Measurements from ENCODE around the gene MAP7. TPM values are rescaled to one million over a fixed set of nuclear protein-coding genes. Genes with fewer than 3 reads are reported as not detected.
A peak's percentile ranks its signal among the peaks of the same experiment; 100 is the strongest.

The MAP7 gene
- total RNA-seq, 6 donors from 2014 or later: 18.1 to 26.6 (median 24.2) TPM

- DNase-seq (no peak), ATAC-seq (ENCODE audit: low FRiP score in 2 of 2) (no peak)
- Histone ChIP-seq H3K4me1 (peaks cover 0 to 18% (median 6%) of the 10 kb centered on the region in 4 donors), H3K27ac (no peak overlapping the region), H3K4me3 (no peak overlapping the region), H3K9me3 (no peaks in the 10 kb centered on the region), H3K27me3 (no peaks in the 10 kb centered on the region), H3K36me3 (no peaks in the 10 kb centered on the region)
- WGBS, 2 donors: 92 to 98% methylated on average over 3 of the region's 3 CpGs
- TF ChIP-seq POLR2A (IDR thresholded peaks at IDR 0.05): no peak
- no peak for TF ChIP-seq POLR2AphosphoS5 (IDR thresholded peaks at IDR 0.05)
- TF ChIP-seq CTCF (IDR thresholded peaks at IDR 0.05): no peak
- no peak for TF ChIP-seq EP300 (IDR thresholded peaks at IDR 0.05)
These were observed 20.5 kb downstream of the MAP7 start for GRCh38 chr6:136529710-136530109.

GRCh38 chr6:136528477-136528876, 21.7 kb downstream of the MAP7 start:
- Histone ChIP-seq H3K4me1 (peaks cover 0 to 18% (median 6%) of the 10 kb centered on the region in 4 donors), H3K27ac (no peak overlapping the region), H3K36me3 (no peaks in the 10 kb centered on the region), H3K9me3 (no peaks in the 10 kb centered on the region), H3K27me3 (no peaks in the 10 kb centered on the region), H3K4me3 (no peak overlapping the region)
- DNase-seq (no peak), ATAC-seq (ENCODE audit: low FRiP score in 2 of 2) (no peak)
- 68 to 80% methylated on average over 1 of the region's 1 CpG for WGBS, 2 donors
- TF ChIP-seq POLR2A (IDR thresholded peaks at IDR 0.05) (no peak), CTCF (IDR thresholded peaks at IDR 0.05) (no peak)

GRCh38 chr6:136527831-136528230, 22.4 kb downstream of the MAP7 start:
- 70 to 72% methylated on average over 6 of the region's 6 CpGs for WGBS, 2 donors
- Histone ChIP-seq H3K4me3 (no peak overlapping the region), H3K9me3 (no peaks in the 10 kb centered on the region), H3K27me3 (no peaks in the 10 kb centered on the region), H3K27ac (no peak overlapping the region), H3K4me1 (peaks cover 0 to 18% (median 6%) of the 10 kb centered on the region in 4 donors), H3K36me3 (no peaks in the 10 kb centered on the region)
- ATAC-seq (ENCODE audit: low FRiP score in 2 of 2) (no peak), DNase-seq (no peak)
- TF ChIP-seq POLR2A (IDR thresholded peaks at IDR 0.05) (no peak), CTCF (IDR thresholded peaks at IDR 0.05) (no peak), POLR2AphosphoS5 (IDR thresholded peaks at IDR 0.05) (no peak), EP300 (IDR thresholded peaks at IDR 0.05) (no peak)

GRCh38 chr6:136526937-136527336, 23.3 kb downstream of the MAP7 start:
- no peaks in the 10 kb centered on the region for H3K9me3 ChIP-seq
- no peaks in the 10 kb centered on the region for H3K36me3 ChIP-seq
- ATAC-seq (ENCODE audit: low FRiP score in 2 of 2) (peak; percentile 19 to 42), DNase-seq (no peak)
- H3K4me3 ChIP-seq: no peak overlapping the region
- no peaks in the 10 kb centered on the region for H3K27me3 ChIP-seq
- no peak overlapping the region for H3K27ac ChIP-seq
- 33 to 35% methylated on average over 4 of the region's 4 CpGs for WGBS, 2 donors
- TF ChIP-seq CTCF (IDR thresholded peaks at IDR 0.05) (no peak), POLR2AphosphoS5 (IDR thresholded peaks at IDR 0.05) (no peak), POLR2A (IDR thresholded peaks at IDR 0.05) (no peak), EP300 (IDR thresholded peaks at IDR 0.05) (no peak)
- peaks cover 0 to 18% (median 6%) of the 10 kb centered on the region in 4 donors for H3K4me1 ChIP-seq

- ATAC-seq (ENCODE audit: low FRiP score in 2 of 2) (peak; percentile 74 to 87), DNase-seq (peak; percentile 20 to 52)
- Histone ChIP-seq H3K27me3 (no peaks in the 10 kb centered on the region), H3K9me3 (no peaks in the 10 kb centered on the region), H3K27ac (no peak overlapping the region), H3K4me1 (peaks cover 0 to 18% (median 6%) of the 10 kb centered on the region in 4 donors), H3K4me3 (no peak overlapping the region), H3K36me3 (no peaks in the 10 kb centered on the region)
- 19 to 28% methylated on average over 16 of the region's 16 CpGs for whole genome bisulfite sequencing, 2 donors
- TF ChIP-seq POLR2A (IDR thresholded peaks at IDR 0.05): no peak
- no peak for TF ChIP-seq POLR2AphosphoS5 (IDR thresholded peaks at IDR 0.05)
- no peak for TF ChIP-seq EP300 (IDR thresholded peaks at IDR 0.05)
- peak in 3 of 6 experiments; percentile 10 to 21 (median 20) for TF ChIP-seq CTCF (IDR thresholded peaks at IDR 0.05)
These were observed 23.9 kb downstream of the MAP7 start for GRCh38 chr6:136526196-136526930.
